BJ (cell line): ENCODE measurements around the gene SSNA1. TPM values are rescaled to one million over a fixed set of nuclear protein-coding genes. Genes with fewer than 3 reads are reported as not detected.
A peak's percentile ranks its signal among the peaks of the same experiment; 100 is the strongest.

Experiments
- CTCF ChIA-PET: fragments of 350-600 bp; formaldehyde crosslinking; extraction: SDS; loops from one replicate; lab custom pipeline; 2021; ENCODE audit warnings: antibody characterized with exemption, inconsistent platforms; lab: Yijun Ruan, JAX
- POLR2A ChIA-PET: fragments of 300-600 bp; sonication (Branson Sonifier 250); formaldehyde crosslinking; extraction: SDS; loops from one replicate; lab custom pipeline; 2021; ENCODE audit warnings: antibody characterized with exemption; lab: Charles Lee
- DNase-seq: peaks from one replicate; pipeline ENCODE4 v3.0.0-alpha.2; 2011; ENCODE audit warnings: low read depth
- H3K27me3 ChIP-seq: 2 replicates; pipeline ENCODE4 v1.6.0; 2011; ENCODE audit warnings: low read length; ENCODE audit not compliant: control insufficient read depth, insufficient read depth
- H3K36me3 ChIP-seq: 2 replicates; pipeline ENCODE4 v1.5.1; 2011; ENCODE audit warnings: low read length; ENCODE audit not compliant: control insufficient read depth, insufficient read depth
- H3K4me3 ChIP-seq: 2 replicates; pipeline ENCODE4 v1.5.1; 2011; ENCODE audit warnings: low read depth, mild to moderate bottlenecking, control low read depth, low read length
- polyA plus RNA-seq: library from polyadenylated mRNA; depleted of rRNA; stranded (reverse); fragments of >200 nt; gene quantifications from 2 replicates; pipeline ENCODE4 v1.2.3, GENCODE V29; 2011
- TF ChIP-seq, protein P1 (sequence below): IDR thresholded peaks from 2 replicates; pipeline ENCODE4 v1.5.1; 2011; ENCODE audit warnings: low read depth, mild to moderate bottlenecking, control low read depth, inconsistent platforms, low read length, moderate library complexity; ENCODE audit not compliant: insufficient read depth

SSNA1 gene
- polyA plus RNA-seq, 1 experiment, result 81.4 TPM

DNA sequence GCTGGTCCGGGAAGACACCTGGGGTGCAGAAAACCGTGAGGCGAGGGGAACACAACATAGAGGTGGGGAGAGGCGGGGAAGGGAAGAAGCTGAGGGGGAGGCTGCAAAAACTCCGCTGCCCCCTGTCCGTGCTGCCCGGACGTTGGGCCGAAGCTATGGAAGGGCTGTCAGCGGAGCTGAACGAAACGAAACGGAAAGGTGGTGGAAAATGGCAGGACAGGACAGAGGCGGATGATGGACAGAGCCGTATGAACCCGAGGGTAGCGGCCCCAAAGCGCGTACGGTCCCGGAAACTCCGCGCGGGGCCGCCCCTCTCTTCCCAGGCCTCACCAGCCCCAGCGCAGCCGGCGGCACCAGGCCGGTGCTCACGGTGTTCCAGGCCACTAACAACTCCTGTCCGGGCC is 388 bp upstream of the SSNA1 start:
- DNase-seq, result no peak
- peaks cover 37% of the 10 kb centered on the region for H3K36me3 ChIP-seq
- ChIA-PET CTCF (interaction anchor here (0.6 to 1.4 kb wide), 4 partner anchors 11 to 406 kb away, joined by 3 to 5 read pairs (median 3); partner anchors contain the start of gene TMEM210), POLR2A (no interaction called here)
- H3K27me3 ChIP-seq, result no peaks in the 10 kb centered on the region
- TF ChIP-seq, protein P1, sequence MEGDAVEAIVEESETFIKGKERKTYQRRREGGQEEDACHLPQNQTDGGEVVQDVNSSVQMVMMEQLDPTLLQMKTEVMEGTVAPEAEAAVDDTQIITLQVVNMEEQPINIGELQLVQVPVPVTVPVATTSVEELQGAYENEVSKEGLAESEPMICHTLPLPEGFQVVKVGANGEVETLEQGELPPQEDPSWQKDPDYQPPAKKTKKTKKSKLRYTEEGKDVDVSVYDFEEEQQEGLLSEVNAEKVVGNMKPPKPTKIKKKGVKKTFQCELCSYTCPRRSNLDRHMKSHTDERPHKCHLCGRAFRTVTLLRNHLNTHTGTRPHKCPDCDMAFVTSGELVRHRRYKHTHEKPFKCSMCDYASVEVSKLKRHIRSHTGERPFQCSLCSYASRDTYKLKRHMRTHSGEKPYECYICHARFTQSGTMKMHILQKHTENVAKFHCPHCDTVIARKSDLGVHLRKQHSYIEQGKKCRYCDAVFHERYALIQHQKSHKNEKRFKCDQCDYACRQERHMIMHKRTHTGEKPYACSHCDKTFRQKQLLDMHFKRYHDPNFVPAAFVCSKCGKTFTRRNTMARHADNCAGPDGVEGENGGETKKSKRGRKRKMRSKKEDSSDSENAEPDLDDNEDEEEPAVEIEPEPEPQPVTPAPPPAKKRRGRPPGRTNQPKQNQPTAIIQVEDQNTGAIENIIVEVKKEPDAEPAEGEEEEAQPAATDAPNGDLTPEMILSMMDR, result no peak
- H3K4me3 ChIP-seq, result peak overlapping the region; percentile 98

DNA sequence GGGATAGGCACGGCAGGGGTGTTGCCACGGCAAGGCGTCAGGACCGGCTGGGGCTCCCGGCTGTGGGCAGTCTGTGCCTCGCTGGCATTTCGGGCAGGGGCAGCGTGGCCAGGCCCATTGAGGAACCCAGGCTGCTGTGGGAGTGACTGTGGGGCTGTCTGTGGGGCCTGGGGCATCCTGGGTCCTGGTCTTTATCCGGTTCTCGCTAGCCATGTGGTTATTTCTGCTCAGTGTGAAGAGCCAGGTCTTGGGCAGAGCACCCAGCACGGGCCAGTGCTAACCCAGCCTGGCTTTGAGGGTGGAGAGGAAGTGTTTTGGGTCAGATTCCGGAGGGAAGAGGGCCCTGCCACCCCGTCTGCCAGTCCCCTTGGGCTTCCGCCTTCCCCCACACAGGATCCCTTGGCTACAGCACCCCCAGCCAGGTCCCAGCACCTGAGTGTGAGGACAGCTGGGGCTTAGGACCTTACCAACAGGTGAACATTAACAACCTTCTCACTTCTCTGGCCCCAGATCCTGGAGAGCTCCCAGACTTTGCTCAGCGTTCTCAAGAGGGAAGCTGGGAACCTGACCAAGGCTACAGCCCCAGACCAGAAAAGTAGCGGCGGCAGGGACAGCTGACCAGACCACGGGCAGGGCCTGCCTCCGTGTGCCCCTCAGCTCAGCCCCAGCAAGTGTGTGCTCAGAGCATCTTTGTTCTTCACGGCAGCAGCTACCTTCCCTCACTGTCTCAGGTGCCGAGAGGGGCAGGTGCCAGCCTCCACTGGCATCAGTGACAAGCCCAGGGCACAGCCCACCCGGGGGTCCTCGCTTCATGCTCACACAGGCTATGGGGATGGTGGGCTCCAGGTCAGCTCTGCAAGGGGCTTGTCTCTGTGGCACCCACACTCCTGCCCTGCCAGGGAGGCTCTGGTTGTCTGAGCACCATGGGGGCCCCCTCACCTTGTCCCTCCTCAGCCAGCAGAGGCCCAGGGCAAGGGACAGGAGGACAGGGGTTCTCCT is 1.1 kb downstream of the SSNA1 start:
- ChIA-PET CTCF (interaction anchor here (0.6 to 1.5 kb wide), 6 partner anchors 10 to 47 kb away, joined by 3 to 8 read pairs (median 3); partner anchors contain the start of gene RNF224), POLR2A (interaction anchor here (0.6 to 0.9 kb wide), 3 partner anchors 10 to 252 kb away, joined by 3 to 6 read pairs (median 3); no protein-coding TSS in a partner anchor)
- TF ChIP-seq, protein P1, result no peak
- Histone ChIP-seq H3K4me3 (peak overlapping the region; percentile 98), H3K27me3 (no peaks in the 10 kb centered on the region), H3K36me3 (peaks cover 29% of the 10 kb centered on the region)
- DNase-seq, result no peak

DNA sequence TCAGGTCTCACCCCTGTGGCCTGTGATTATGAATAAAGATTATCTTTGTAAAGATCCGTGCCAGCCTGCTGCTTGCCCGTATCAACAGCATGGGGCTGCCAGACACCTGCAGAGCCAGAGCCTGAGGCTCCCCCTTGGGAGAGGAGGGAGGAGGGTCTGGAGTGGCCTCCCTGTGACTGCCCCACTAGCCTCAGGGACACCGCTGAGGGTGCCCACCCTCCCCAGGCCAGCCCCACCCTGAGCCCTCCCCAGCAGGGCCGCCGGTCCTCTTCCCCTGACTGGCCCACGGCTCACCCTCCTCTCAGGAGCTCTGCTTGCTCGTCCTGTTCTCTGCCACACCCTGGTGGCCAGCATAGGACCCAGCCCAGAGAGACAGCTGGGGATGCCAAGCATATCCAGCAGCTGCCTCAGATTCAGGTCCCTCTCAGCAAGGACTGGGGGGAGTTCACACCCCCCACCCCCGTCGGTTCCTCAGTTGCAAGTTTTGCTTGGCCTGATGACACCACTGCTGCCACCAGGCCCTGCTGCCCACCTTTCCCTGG is 1.9 kb downstream of the SSNA1 start:
- DNase-seq, result no peak
- TF ChIP-seq, protein P1, result peak; percentile 14; the same call in 1 of the 2 replicates
- Histone ChIP-seq H3K4me3 (no peak overlapping the region), H3K27me3 (no peaks in the 10 kb centered on the region), H3K36me3 (peaks cover 25% of the 10 kb centered on the region)
- POLR2A ChIA-PET, result no interaction called here
- CTCF ChIA-PET, result interaction anchor here (1.4 kb wide), 1 partner anchor 46 kb away, joined by 3 read pairs; no protein-coding TSS in a partner anchor

DNA sequence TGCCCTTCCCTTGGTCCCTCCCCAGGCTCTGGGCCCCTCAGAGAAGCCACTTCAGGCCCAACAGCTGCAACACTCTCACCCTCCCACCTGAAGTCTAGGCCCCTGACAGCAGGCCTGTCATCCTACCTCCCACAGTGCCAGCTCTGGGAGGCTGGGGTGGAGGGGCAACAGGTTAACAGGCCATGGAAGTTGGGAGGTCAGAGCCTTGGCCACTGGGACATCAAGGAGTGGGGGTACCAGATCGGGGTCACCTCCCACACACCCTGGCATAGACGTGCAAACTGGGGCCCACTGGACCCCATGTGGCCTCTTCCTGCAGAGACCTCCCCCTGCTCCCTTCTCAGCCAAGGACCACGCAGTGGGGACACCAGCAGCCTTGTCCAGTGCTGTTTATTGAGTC is 2.8 kb downstream of the SSNA1 start:
- POLR2A ChIA-PET, result no interaction called here
- H3K36me3 ChIP-seq, result peaks cover 21% of the 10 kb centered on the region

More for the DNA sequence above, 2.8 kb downstream of the SSNA1 start:
- Histone ChIP-seq H3K27me3 (no peaks in the 10 kb centered on the region), H3K4me3 (no peak overlapping the region)
- CTCF ChIA-PET, result interaction anchor here (1.4 kb wide), 1 partner anchor 46 kb away, joined by 3 read pairs; no protein-coding TSS in a partner anchor
- DNase-seq, result no peak
- TF ChIP-seq, protein P1, result no peak
